Heart left ventricle (tissue), 13 donors: ENCODE measurements around the gene FREY1.

Experiments used
- POLR2A ChIP-seq, 2 donors: fragments of 450-650 bp; IDR thresholded peaks; one replicate each; pipeline ENCODE4 v1.6.1; 2017; ENCODE audit warnings: antibody characterized with exemption in 2 of 2, mild to moderate bottlenecking in 2 of 2, moderate library complexity in 2 of 2
- TF ChIP-seq, protein P1 (sequence below), 12 donors: fragments of 200-600 bp; sonication (generic) in 4 of 12; IDR thresholded peaks; one replicate each; pipeline versions ENCODE4 v1.5.0 to v1.8.0; 2018 to 2022; ENCODE audit warnings: antibody characterized with exemption in 12 of 12, mild to moderate bottlenecking in 5 of 12
- donor health status: ischemic (EF 13 %, LVEDD 7.1; RV severe dilation, severe dysfunction).
- donor health status: DM: no; HTN: yes; CAD: no.
- donor health status: DM: no; HTN: no; CAD: no.
- donor health status: ischemic (EF 25% LVEDD 6.9; RV normal size, moderate dysfunction).
- donor health status: ischemic (EF 25% LVEDD 5.7; RV mildly dilated, moderate dysfunction).
- donor health status: ischemic (EF 35%, LVEDD 5.7; RV mildly dilated, moderate dysfunction).
- donor health status: nonischemic (EF 11% LVEDD 7.7; RV severe dilation, severe dysfunction).
- donor health status: DM: yes; HTN: yes; CAD: no.
- donor health status: PGD.
- donor health status: ischemic (EF 29% LVEDD 5.4; RV normal size, mild dysfunction).
- donor health status: nonischemic (EF 23%, LVEDD 6.1; RV moderate dilation, normal function).

DNA sequence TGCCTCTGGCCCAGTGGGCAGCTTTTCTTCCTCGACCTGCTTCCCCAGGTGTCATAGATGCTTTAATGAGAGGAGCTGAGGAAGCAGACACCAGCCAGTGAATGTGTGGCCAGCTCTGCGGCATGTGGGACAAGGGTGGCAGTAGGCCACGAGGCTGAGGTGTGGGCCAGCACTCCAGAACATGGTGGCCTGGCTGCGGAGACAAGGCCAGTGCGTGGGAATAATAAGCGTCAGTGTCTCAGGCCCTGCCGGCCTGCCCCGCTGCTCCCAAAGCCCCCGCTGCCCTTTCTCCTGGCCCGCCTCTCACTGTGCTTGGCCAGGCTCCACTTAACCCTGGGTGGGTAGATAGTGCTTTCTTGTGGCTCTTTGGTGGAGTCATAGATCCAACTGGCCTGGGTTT, 19.5 kb downstream of the FREY1 start:
- TF ChIP-seq POLR2A (IDR thresholded peaks at IDR 0.05) = no peak
- TF ChIP-seq, protein P1, sequence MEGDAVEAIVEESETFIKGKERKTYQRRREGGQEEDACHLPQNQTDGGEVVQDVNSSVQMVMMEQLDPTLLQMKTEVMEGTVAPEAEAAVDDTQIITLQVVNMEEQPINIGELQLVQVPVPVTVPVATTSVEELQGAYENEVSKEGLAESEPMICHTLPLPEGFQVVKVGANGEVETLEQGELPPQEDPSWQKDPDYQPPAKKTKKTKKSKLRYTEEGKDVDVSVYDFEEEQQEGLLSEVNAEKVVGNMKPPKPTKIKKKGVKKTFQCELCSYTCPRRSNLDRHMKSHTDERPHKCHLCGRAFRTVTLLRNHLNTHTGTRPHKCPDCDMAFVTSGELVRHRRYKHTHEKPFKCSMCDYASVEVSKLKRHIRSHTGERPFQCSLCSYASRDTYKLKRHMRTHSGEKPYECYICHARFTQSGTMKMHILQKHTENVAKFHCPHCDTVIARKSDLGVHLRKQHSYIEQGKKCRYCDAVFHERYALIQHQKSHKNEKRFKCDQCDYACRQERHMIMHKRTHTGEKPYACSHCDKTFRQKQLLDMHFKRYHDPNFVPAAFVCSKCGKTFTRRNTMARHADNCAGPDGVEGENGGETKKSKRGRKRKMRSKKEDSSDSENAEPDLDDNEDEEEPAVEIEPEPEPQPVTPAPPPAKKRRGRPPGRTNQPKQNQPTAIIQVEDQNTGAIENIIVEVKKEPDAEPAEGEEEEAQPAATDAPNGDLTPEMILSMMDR (IDR thresholded peaks at IDR 0.05) = no peak
